Stimulated activated CD4-positive, alpha-beta T cell treated with anti-CD3 and anti-CD28 coated beads, Interleukin-12 subunit alpha, Interleukin-12 subunit beta, amount 100 ng/mL, for 4 hours (primary cell): Measurements from ENCODE around the gene DPP6.
"Not testable (repeated sequence)": the region's sequence is repeated elsewhere in the genome, so short reads cannot be mapped to it uniquely, and the experiment has no call there.

Experiments
- DNase-seq: peaks from one replicate; pipeline ENCODE4 v3.0.0-alpha.2; 2020

DPP6 gene

GRCh38 chr7:154051643-154052529, at the start of gene DPP6:
TSS of gene DPP6 (plus strand) at chr7:154052398.
- not testable (repeated sequence) for DNase-seq

DNA sequence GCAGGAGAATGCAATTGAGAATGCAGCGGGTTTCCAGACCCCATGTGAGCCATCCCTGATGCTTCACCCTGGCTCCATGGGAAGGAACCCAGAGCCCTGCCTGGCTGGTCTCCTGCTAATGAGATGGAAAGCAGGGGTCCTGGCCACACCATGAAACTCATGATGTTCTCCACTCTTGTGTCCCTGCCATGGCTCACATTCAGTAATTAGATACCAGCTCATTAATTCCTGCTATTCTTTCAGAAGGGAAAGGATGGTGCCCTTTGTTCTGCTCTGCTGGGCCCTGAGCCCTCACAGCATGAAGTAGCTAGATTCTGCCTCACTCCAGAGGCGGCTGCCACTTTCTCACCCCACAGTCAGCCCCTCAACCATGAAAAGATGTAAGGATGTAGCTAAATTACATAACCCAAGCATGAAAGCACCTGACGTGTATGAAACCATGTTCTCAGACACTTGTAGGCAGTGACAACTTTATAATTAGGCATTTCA, 42.7 kb upstream of the DPP6 start:
- DNase-seq, result not testable (repeated sequence)

GRCh38 chr7:154010726-154011568, 41.3 kb upstream of the DPP6 start:
- not testable (repeated sequence) for DNase-seq

GRCh38 chr7:154012800-154013199, 39.4 kb upstream of the DPP6 start:
- not testable (repeated sequence) for DNase-seq

DNA sequence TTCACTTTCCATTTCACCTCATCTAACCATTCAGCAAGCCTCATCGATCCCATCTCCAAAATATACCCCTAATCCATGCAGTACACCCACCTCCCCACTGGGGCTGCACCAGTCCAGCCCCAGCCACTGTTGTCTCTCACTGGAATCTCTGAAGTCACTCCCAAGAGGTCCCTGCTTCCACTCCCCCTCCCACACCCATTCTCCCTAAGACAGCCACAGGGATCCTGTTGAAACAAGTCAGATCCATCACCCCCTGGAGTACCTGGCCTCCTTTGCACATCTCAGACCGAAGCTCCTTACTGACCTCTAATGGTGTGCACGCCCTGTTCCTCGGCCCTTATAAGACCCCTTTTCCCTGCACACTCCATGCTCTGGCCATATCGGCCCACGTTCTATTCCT, 36.6 kb upstream of the DPP6 start:
- not testable (repeated sequence) for DNase-seq

GRCh38 chr7:154018354-154018753, 33.8 kb upstream of the DPP6 start:
- not testable (repeated sequence) for DNase-seq

DNA sequence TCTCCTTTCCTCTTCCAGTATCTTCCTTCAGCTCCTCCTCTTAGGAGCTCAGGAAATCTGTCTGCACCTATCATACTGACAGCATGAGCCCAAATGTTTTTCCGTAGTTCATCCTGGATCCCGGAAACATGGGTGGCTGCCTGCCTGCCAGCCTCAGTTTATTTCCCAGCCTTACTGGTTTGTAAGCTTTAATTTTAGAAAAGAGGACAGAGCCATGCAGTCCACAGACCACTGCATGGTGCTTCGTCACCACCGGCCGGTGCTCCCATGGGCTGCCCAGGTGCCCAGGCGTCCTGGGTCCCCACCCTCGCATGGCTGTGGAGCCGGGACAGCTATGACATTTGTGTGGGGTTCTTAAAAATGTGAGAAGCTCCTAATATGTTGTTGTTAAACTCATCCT, 24.4 kb upstream of the DPP6 start:
- DNase-seq, result not testable (repeated sequence)

GRCh38 chr7:154030476-154031080, 21.6 kb upstream of the DPP6 start:
- not testable (repeated sequence) for DNase-seq

GRCh38 chr7:154039466-154040165, 12.6 kb upstream of the DPP6 start:
- peak; percentile 9 for DNase-seq

DNA sequence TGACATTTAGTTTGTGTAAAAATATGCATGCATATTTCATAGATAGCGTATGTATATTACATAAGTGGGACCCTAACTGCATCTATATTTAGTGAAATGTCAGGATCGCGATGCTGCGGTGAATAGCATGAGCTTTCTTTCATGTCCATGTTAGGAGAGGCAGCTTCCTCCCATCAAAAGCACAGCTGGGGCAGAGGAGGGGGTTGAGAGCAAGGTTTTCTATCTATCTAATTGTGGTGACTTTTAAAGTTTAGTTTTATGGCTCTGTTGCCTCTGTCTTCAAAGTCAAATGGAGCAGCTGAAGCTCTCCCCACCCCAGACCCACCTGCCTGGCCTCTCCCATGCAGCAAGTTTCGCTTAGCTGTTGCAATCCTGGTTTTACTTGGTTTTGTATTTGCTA, 1.8 kb upstream of the DPP6 start:
- DNase-seq, result not testable (repeated sequence)

GRCh38 chr7:154051006-154051642, 1.1 kb upstream of the DPP6 start:
- not testable (repeated sequence) for DNase-seq

- not testable (repeated sequence) for DNase-seq
Measured at GRCh38 chr7:154052530-154053252, 493 bp downstream of the DPP6 start.

- DNase-seq, result not testable (repeated sequence)
Measured at GRCh38 chr7:154053466-154054312, 1.5 kb downstream of the DPP6 start.

DNA sequence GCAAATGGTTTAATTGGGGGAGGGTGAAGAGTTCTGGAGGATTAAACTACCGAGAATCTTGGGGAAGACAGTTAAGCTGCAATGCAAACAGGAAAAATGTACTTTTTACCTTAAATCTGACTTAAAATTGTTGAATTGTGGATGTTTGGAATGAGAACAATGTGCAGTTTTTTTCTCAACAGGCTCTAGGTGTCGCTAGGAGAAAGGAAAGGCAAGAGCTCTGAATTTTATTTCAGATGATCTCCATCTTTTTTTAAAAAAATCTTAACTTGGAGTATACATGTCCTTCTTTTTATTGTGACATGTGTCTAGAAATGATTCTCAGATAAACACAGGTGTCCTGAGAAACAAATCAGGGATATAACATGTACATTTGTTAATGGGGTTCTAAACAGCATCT, 2.5 kb downstream of the DPP6 start:
- not testable (repeated sequence) for DNase-seq

- DNase-seq, result not testable (repeated sequence)
Measured at GRCh38 chr7:154055491-154056106, 3.4 kb downstream of the DPP6 start.

DNA sequence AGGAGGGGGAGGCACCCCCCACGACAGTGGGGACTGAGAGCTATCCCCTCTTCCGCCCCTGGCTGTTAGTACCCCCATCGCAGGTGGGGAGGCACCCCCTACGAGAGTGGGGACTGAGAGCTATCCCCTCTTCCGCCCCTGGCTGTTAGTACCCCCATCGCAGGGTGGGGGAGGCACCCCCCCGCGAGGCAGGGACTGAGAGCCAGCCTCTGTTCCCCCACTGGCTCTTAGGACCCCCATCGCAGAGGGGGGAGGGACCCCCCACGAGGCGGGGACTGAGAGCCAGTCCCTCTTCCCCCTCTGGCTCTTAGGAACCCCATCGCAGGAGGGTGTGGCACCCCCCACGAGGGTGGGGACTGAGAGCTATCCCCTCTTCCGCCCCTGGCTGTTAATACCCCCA, 6.6 kb downstream of the DPP6 start:
- not testable (repeated sequence) for DNase-seq

DNA sequence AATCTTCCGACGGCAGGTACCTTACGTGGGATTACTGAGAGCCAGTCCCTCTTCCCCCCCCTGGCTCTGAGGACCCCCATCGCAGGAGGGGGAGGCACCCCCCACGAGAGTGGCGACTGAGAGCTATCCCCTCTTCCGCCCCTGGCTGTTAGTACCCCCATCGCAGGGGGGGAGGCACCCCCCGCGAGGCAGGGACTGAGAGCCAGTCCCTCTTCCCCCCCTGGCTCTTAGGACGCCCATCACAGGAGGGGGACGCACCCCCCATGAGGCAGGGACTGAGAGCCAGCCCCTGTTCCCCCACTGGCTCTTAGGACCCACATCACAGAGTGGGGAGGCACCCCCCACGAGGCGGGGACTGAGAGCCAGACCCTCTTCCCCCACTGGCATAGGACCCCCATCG, 8.4 kb downstream of the DPP6 start:
- DNase-seq, result not testable (repeated sequence)

DNA sequence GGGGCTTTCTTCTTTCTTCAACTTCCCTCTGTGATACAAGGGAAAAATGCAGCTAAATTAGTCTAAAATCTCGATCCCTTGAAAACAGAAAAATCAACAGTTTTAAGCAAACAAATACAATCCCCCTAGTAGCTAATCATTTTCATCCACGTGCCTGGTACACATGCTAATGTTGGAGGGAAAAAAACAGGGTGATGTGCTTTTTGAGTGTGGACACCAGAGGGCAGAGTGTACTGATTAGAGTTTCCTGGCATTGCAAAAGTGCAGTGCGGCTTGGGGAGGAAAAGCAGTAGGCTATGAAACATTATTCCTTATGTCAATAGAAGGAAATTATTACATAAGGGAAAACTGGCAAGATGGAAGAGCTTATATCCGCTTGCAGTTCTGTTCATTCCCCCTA, 19.6 kb downstream of the DPP6 start:
- DNase-seq, result not testable (repeated sequence)

- DNase-seq, result not testable (repeated sequence)
Measured at GRCh38 chr7:154072395-154073181, 20.4 kb downstream of the DPP6 start.
